GM23248 (cell line): Measurements from ENCODE around the gene PAX7.

ENCODE experiments used
- EZH2 ChIP-seq: fragments of 200-600 bp; sonication (generic); IDR thresholded peaks from 2 replicates; pipeline ENCODE4 v1.6.1; 2018; ENCODE audit warnings: antibody characterized with exemption, mild to moderate bottlenecking; ENCODE audit not compliant: insufficient read depth, poor library complexity, severe bottlenecking
- EZH2phosphoT487 ChIP-seq: fragments of 200-600 bp; sonication (generic); IDR thresholded peaks from 2 replicates; pipeline ENCODE4 v1.6.1; 2018; ENCODE audit warnings: antibody characterized with exemption, moderate library complexity, mild to moderate bottlenecking, low read depth; ENCODE audit not compliant: insufficient read depth

DNA sequence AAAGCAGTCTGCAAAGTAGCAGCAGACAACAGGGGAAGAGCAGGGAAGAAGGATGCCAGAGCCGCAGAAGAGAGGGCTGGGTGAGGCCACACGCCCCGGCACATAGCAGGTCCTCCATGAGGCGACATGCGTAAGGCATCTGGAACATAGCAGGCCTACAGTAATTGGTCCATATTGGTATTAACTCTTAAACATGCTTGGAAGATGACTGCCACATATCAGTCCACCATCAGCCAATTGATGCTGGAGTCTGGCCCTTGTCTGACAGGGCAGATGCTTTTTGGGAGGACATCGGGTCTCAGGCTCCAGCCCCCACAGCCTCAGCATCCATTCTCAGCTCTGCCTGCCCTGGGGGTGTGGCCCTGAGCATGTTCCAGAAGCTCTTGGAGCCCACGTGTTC, 135.1 kb downstream of the PAX7 start:
- TF ChIP-seq EZH2 = no peak
- no peak for TF ChIP-seq EZH2phosphoT487
